DMS79 (cell line): ENCODE measurements around the gene THRB.

Experiments used
- DNase-seq: peaks from one replicate; lab custom pipeline; 2025; lab: John Stamatoyannopoulos, UW

Gene THRB

GRCh38 chr3:24512564-24513197 is 18.0 kb upstream of the THRB start:
- DNase-seq, result no peak

- no peak for DNase-seq
These were observed 15.5 kb upstream of the THRB start for GRCh38 chr3:24510030-24510648.

- DNase-seq, result no peak
These were observed 13.8 kb upstream of the THRB start for GRCh38 chr3:24508423-24508839.

- DNase-seq, result no peak
These were observed 13.2 kb upstream of the THRB start for GRCh38 chr3:24507776-24508422.

GRCh38 chr3:24506966-24507775 is 12.5 kb upstream of the THRB start:
- no peak for DNase-seq

- DNase-seq, result no peak
These were observed 11.3 kb upstream of the THRB start for GRCh38 chr3:24505691-24506550.

- DNase-seq, result no peak
These were observed 10.1 kb upstream of the THRB start for GRCh38 chr3:24504772-24505171.

- no peak for DNase-seq
These were observed 9.0 kb upstream of the THRB start for GRCh38 chr3:24503616-24504113.

- no peak for DNase-seq
These were observed 8.0 kb upstream of the THRB start for GRCh38 chr3:24502690-24503089.

GRCh38 chr3:24500806-24501205 is 6.2 kb upstream of the THRB start:
- no peak for DNase-seq

- no peak for DNase-seq
These were observed 5.3 kb upstream of the THRB start for GRCh38 chr3:24499991-24500390.

GRCh38 chr3:24498796-24499195 is 4.1 kb upstream of the THRB start:
- DNase-seq, result no peak

- no peak for DNase-seq
These were observed 3.7 kb upstream of the THRB start for GRCh38 chr3:24498391-24498790.

- DNase-seq, result no peak
These were observed 3.3 kb upstream of the THRB start for GRCh38 chr3:24497942-24498341.

GRCh38 chr3:24496529-24497482 is 2.2 kb upstream of the THRB start:
- DNase-seq, result no peak

GRCh38 chr3:24495326-24495994 is 810 bp upstream of the THRB start:
- DNase-seq, result no peak

GRCh38 chr3:24493746-24494617 is 668 bp downstream of the THRB start:
- DNase-seq, result no peak

GRCh38 chr3:24492971-24493551 is 1.6 kb downstream of the THRB start:
- no peak for DNase-seq
